GM18511 (cell line): ENCODE data around the gene SPNS2.

Source experiments
- ATAC-seq: cut with Tn5 transposase; IDR thresholded peaks from one replicate; pipeline ENCODE4 v1.9.1; 2021; ENCODE audit warnings: mild to moderate bottlenecking, moderate library complexity; ENCODE audit not compliant: unreplicated experiment

Gene SPNS2

GRCh38 chr17:4520060-4520893 lies 21.6 kb downstream of the SPNS2 start:
- no peak for ATAC-seq

DNA sequence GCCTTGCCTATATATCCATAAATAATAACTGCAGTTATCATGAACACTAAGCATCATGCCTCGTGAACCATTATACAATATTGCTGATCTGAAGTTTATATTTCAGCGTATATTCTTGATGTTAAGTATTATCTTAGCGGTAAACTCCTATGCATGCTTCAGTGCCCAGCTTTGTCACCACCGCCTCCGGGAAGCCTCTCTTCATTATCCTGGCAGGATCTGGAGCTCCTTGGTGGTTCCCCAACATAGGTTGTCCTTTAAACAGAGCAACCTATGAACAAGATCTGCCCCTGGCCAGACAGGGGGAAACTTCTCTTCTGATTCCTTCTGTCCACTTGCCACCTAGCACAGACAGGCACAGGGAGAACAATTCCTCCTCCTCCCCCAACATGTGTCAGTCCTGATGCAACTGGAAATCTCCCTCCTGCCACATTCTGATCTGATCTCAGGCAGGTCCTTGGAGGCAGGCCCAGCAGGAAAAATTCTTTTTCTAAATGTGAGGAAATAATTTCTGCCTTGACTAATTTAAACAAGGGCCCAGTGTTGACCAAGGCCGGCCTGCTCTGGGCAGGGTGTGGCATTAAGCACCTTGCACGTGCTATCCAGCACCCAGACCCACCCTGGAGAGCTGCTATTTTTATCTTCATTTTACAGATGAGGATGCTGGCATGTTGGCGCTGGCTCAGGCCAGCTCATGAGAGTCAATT lies 22.4 kb downstream of the SPNS2 start:
- ATAC-seq = no peak

GRCh38 chr17:4522661-4523060 lies 24.0 kb downstream of the SPNS2 start:
- ATAC-seq = no peak

- no peak for ATAC-seq
These were observed 25.3 kb downstream of the SPNS2 start for GRCh38 chr17:4523946-4524345.

- ATAC-seq = no peak
These were observed 27.2 kb downstream of the SPNS2 start for GRCh38 chr17:4525691-4526397.

DNA sequence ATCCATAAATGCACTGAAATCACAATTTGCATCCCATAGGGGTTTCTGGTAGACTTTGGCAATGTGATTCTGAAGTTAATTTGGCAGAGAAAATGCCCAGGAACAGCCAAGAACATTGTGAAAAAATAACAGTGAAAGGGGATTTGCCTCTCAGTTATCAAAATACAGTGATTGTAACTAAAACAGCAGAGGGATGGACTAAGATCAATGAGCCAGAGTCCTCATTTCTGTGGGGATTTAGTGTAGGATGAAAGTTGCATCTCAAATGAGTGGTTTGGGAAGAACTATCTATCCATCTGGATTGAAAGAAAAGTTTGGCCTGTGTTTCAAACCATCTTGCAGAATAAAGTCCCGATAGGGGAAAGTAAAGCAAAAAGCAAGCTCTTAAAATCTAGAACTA lies 28.5 kb downstream of the SPNS2 start:
- no peak for ATAC-seq

DNA sequence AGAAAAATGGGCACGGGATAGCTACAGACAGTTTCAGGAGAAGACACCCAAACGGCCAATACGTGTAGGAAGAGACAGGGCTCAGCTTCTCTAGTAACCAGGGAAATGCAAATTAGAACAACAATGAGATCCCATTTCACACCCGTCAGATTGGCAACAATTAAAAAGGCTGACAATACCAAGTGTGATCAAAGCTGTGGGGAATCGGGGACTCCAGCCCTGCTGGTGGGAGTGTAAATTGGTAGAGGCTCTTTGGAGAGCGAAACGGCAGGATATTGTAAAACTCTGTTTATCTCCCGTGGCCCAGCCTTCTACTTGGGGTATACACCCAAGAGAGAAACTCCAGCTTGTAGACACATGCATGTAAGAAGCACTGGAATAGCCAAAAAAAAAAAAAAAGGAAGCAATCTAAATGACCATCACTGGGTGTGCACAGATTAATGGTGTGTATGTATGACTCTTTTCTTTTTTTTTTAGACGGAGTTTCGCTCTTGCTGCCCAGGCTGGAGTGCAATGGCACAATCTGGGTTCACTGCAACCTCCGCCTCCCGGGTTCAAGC lies 29.0 kb downstream of the SPNS2 start:
- no peak for ATAC-seq

DNA sequence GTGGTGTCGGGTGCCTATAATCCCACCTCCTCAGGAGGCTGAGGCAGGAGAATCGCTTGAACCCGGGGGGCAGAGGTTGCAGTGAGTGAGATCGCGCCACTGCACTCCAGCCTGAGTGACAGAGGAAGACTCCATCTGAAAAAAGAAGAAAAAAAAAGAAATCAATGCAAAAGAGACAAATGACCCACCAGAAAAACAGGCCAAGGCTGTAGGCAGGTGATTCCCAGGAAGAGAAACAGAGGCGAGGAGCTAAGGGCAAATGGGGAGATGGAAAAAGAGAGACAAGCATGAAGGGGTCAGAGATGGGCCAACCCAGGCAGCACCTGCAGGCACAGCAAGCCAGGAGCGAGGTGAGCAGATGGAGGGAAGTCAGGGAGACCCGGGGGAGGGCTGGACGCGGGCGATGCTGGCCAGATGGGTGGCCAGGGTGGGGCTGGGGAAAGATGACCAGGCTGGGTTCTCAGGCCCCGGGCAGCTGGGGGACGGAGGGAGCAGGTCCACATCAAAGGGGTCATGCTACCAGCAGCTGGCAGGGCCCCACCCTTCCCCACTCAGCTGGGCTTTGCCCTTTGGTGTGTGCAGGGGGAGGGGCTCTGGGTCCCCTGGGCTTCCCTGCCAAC lies 31.0 kb downstream of the SPNS2 start:
- ATAC-seq = no peak

DNA sequence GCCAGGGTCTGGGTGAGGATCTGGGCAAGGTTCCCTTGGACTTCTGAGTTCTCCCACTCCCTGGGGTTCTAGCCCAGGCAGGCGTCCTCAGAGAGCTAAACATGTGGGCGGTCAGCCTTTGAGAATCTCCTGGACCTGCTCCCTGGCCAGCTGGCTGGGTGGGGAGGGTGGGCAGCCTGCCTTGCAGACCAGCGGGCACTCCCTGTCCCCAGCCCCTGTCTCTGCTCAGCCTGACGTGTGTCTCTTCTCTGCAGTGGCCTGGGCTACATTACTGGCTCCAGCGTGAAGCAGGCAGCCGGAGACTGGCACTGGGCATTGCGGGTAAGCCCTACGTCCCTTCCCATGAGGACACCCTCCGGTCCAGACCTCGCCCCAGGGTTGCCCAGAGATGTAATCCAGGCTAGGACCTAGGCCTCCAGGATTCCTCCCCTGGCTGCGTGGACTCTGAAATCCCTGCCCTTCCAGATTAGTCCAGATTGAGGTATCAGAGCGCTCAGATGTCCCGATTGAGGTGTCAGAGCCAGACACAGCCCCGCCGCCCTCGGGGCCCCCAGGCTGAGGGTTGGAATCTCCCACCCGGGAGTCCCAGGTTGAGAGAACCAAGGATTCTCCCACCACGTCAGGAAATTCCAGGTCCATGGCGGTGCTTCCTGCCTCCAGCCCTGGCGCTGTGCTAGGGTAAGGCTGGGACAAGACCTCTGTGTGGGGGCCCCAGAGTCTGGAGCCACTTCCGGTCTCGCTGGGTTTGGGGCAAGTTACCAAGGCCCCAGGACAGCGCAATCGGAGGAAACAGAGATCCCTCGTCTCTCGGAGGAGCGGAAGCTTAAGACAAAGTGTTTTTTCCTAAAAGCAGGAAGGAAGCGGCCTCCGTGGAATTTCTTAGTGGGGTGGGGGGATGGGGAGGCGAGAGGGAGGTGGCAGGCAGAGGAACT lies 32.4 kb downstream of the SPNS2 start:
- no peak for ATAC-seq

- no peak for ATAC-seq
These were observed 33.5 kb downstream of the SPNS2 start for GRCh38 chr17:4531988-4532736.

DNA sequence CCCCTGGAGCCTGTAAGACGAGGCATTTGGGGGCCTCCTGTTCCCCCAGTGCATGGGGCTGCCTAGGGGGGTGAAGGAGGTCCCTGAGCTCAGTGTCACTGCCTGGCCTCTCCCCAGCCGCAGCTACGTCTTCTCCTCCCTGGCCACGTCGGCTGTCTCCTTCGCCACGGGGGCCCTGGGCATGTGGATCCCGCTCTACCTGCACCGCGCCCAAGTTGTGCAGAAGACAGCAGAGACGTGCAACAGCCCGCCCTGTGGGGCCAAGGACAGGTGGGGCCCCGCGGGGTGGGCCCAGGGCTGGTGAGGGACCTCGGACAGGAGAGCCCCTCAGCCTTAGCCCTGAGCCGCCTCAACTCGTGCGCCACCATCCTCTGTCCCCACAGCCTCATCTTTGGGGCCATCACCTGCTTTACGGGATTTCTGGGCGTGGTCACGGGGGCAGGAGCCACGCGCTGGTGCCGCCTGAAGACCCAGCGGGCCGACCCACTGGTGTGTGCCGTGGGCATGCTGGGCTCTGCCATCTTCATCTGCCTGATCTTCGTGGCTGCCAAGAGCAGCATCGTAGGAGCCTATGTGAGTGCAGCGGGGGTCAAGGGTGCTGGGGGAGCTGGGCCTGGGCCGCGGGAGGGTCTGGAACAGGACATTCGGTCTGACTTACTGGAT lies 34.3 kb downstream of the SPNS2 start:
- ATAC-seq = no peak

DNA sequence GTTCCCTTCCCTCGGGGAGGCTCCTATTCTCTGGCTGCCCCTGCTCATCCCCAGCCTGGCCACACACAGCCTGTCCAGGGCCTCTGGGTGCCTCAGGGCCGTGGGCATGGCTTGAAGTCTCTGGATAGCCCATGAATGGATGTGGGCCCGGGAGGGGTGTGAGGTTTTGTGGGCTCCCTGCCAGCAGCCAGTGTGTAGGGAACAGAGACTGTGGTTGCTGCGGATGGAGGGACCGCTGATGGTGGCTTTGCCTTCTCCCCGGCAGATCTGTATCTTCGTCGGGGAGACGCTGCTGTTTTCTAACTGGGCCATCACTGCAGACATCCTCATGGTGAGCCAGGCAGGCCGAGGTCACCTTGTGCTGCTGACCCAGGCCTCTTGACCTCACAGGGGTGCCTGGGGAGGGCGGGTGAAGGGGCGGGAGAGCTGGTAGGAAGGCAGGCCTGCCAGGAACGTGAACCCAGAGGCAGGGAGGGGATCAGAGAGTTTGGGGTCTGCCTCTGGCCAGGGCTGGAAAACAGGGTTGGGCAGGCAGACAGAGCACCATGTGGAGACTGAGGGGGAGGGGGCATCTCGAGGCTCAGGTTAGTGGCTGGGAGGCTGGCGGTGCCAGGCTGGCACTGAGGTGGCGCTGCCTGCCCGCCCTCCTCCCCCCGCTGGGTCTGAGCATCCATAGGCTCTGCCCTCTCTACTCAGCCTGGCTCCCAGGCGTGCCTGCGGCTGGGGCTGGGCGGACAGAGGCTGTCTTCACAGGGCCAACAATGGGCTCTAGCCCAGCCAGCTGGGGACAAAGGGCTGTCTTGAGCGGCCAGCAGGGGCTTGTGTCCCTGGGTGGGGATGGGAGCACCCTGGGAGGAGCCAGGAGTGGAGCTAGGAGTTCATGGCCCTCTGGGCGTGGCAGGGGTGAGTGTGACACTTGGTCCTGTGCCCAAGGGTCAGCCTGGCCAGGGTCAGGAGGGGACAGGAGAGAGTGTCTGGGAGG lies 35.1 kb downstream of the SPNS2 start:
- ATAC-seq = no peak

GRCh38 chr17:4534515-4534914 lies 35.8 kb downstream of the SPNS2 start:
- no peak for ATAC-seq

DNA sequence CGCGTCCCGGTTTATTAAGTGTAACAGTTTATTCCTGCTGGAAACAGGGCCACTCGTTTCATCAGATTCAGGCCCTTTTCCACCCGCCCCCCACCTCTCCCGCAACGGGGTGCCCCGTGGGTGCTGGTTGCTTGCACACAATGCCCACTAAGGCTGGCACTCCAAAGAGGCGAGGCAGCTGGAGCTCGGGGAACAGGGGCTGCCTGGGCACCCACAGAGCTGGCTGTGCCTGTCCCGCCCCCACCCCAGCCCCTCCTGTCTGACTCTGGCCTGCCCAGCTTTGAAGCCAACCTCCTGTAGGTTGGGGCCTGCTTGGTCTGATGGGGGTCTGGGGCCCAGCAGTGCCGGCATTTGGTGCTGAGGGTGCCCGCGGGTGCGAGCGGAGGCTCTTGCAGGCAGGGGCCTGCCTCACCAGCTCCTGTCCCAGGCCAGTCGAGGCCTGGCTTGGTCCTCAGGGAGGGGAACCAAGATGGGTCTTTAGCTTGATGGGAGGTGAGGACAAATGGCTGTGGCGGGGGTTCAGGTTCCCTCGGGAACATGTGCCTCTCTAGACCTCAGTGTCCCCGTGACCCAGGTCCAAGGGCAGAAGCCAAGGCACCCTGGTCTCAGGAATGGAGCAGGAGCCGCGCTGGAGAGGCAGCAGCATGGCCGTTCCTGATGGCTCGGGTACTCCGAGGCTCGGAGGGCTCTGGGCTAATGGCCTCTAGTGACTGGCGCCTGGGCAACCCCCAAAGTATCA lies 36.4 kb downstream of the SPNS2 start:
- ATAC-seq = no peak

DNA sequence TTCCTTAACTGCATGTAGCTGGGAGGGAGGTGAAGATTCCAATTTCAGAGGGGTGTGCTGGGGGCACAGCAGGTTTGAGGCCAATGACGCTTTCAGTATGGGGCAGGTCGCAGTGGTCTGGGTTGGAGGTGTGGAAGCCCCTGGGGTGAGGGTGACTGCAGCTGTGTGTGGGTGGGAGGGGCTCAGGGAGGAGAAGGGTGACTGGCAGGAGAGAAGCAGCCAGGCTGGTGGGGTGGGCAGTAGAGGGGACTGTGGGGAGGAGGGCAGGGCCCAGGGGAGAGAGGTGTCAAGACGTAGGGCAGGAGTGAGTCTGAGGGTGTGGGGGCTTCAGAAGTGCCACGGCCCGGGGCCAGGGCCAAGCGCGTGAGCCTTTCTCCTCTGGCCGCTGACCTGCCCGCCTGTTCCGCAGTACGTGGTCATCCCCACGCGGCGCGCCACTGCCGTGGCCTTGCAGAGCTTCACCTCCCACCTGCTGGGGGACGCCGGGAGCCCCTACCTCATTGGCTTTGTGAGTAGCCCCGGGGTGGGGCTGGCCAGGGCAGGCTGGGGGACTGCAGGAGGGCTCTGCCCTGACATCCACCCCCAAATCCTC lies 37.1 kb downstream of the SPNS2 start:
- no peak for ATAC-seq

DNA sequence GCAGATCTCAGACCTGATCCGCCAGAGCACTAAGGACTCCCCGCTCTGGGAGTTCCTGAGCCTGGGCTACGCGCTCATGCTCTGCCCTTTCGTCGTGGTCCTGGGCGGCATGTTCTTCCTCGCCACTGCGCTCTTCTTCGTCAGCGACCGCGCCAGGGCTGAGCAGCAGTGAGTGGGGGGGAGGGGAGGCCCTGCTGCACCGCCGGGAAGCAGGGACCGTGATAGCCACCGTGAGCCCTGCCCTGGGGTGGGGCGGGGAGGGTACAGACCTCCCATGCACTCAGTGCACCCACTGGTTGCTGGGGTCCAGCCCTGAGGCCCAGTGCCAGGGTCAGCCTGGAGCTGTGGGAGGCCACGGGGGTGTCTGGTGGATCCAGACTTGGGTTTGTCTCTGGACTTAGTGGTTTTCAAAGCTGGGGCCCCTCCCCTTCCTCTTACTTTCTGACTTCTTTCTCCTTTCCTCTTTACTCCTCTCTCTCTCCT lies 37.6 kb downstream of the SPNS2 start:
- ATAC-seq = no peak
